ENCODE measurements around the gene CXXC1.
A peak's percentile ranks its signal among the peaks of the same experiment; 100 is the strongest.
"Not testable (repeated sequence)": the region's sequence is repeated elsewhere in the genome, so short reads cannot be mapped to it uniquely, and the experiment has no call there.

The CXXC1 gene

DNA sequence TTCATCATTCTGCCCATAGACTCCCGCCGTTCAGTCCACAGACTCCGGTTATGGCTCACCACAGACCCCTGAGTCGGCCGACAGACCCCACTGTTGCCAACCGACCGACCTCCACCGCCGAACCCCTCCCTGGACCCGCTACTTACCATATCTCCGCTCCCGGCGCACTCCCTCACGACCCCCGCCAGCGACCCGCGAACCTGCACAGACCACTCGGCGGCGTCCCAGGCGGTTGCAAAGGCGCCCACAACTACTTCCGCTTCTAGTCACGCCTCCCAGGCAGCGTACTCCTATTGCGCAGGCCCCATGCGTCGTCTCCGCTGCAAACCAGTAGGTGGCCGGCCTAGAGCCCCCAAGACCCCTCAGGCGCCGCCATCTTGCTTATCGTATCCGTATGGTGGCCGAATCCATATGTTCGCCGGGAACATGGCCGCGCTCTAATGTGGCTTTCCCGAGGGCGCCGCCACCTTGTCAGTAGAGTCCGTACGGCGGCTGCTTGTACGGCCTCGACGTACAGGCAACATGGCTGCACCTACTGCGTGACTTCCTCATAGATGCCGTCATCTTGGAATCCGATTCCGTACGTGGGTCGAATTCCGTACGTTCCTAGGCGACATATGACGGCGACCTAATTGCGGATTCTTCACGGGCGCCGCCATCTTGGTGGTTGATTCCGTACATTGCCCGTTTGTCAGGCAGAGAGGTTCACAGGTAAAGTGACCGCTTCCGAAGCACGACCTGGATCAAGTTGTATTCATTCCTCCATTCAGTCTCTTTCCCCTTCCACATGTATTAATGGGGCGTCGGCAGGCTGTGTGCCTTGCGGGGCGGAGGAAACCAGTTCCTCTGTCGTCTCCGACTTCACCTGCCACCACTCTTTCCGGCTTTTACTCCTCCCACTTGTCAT is at the start of gene CXXC1:
TSS of gene CXXC1 (minus strand) at position 252 of the 907 bp plus-strand sequence. CDS start at position 149, 103 bp downstream.
- DNase-seq, result peak; percentile 95 to 99

DNA sequence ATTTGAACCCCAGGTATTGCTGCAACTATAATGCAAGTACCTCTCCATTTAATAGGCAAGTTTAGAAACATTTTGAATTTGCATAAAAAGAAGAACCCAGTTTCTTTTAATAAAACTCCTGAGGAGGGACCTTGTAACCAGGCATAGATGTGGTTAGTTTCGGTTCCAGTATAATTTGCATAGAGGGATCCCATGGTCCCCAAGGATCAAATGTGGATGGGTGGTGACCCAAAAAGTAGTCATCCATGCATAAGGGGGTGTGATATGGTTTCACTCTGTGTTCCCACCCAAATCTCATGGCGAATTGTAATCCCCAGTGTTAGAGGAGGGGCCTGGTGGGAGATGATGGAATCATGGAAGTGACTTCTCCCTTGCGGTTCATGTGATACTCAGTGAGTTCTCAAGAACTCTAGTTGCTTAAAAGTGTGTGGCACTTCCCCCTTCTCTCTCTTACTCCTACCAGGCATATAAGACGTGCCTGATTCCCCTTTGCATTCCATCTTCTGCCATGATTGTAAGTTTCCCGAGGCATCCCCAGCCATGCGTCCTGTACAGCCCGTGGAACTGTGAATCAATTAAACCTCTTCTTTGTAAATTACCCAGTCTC is 47.2 kb upstream of the CXXC1 start:
- no peak for DNase-seq

DNA sequence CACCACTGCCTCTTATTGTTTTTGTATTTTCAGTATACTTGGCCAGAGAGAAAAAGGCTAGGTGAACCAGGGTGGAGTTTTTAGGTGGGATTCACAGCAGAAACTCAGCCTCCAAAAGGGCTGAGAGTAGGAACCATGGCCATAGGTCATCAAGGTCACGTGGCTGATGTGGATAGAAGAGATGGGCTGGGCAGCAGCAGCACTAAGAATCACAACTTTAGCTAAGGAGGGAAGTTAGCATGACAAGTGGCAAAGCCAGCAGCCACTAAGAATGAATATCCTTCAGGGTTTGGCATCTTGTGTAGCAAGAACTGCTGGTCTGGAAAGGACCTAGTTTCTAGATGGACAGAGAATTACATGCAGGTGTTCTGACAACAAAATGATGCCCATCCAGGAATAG is 44.2 kb upstream of the CXXC1 start:
- DNase-seq, result no peak

GRCh38 chr18:50330176-50330575 is 42.7 kb upstream of the CXXC1 start:
- DNase-seq, result no peak

- DNase-seq, result no peak
Observed at GRCh38 chr18:50327983-50328382, 40.5 kb upstream of the CXXC1 start.

DNA sequence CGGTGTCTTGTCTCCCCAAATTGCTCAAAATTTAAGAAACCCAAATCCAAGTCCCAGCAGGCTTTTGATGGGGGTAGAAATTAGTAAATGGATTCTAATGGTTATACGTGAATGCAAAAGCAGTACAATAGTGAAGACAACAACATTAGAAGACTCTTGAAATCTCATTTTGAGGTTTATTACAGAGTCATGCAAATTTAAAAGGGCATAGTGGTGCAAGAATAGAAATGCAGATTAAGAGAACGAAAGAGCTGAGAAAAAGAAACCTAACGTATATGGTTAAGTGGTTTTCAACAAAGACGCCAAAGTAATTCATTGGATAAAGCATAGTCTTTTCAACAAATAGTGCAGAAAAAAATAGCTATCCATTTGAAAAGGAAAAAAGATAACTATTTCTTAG is 33.2 kb upstream of the CXXC1 start:
- no peak for DNase-seq

- DNase-seq, result no peak
Observed at GRCh38 chr18:50315100-50315871, 27.8 kb upstream of the CXXC1 start.

DNA sequence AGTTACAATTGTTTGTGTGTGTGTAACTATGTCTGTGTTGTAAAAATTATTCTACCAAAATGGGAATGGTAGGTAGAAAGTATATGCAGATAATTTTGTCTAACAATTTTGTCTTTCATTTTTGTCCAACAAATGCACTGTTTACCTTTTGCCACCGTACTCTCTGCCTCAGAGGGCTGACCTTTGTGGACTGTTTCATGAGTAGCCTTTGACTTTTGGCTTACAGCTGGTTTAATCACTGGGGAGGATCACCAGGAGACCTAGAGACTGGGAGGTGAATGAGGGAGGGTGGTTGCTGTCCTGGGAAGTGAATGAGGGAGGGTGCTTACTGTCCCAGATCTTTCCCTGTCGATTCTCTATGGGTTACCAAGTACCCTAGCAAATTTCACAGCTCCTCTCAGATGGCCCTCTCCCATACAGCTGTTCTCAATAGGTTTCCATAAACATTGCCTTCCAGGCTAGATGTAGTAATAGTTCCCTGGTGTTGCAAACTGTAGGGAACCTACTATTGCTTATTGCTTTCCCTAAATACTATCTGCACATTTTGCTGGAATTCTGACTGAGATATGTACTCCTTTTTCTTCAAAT is 26.5 kb upstream of the CXXC1 start:
- DNase-seq, result no peak

- no peak for DNase-seq
Observed at GRCh38 chr18:50313031-50313607, 25.6 kb upstream of the CXXC1 start.

GRCh38 chr18:50312296-50313030 is 25.0 kb upstream of the CXXC1 start:
- no peak for DNase-seq

DNA sequence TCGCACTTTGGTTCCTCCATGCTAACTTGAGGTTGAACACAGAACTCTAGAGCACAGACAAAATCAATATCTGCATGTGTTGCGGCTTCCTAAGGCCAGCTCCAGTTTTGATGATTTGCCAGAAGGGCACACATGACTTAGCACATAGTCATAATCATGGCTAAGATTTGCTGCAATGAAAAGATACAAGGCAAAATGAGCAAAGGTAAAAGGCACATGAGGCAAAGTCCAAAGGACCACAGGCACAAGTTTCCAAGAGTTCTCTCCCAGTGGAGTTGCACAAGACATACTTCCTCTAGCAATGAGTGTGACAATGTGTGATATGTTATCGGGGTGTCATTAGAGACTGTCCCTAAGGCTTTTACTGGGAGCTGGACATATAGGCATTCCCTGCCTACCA is 24.2 kb upstream of the CXXC1 start:
- DNase-seq, result no peak

- DNase-seq, result no peak
Observed at GRCh38 chr18:50310080-50310479, 22.6 kb upstream of the CXXC1 start.

DNA sequence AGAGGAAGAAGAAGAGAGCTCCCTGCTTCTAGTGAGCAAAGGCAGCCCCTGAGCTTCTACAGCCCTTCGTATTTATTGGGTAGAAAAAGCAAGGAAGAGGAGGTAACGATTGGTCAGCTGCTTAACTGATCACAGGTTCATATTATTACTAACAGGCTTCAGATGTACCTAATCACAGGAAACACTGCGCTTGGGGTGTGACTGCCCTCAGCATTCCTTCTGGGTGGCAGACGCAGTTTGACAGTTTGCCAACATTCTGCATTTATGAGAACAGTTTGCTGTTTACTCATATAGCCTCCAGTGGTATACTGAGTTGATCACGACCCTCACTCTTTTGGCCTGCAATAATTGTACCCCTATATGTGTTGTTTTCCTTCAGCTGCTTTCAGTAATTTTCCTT is 21.4 kb upstream of the CXXC1 start:
- DNase-seq, result not testable (repeated sequence)

DNA sequence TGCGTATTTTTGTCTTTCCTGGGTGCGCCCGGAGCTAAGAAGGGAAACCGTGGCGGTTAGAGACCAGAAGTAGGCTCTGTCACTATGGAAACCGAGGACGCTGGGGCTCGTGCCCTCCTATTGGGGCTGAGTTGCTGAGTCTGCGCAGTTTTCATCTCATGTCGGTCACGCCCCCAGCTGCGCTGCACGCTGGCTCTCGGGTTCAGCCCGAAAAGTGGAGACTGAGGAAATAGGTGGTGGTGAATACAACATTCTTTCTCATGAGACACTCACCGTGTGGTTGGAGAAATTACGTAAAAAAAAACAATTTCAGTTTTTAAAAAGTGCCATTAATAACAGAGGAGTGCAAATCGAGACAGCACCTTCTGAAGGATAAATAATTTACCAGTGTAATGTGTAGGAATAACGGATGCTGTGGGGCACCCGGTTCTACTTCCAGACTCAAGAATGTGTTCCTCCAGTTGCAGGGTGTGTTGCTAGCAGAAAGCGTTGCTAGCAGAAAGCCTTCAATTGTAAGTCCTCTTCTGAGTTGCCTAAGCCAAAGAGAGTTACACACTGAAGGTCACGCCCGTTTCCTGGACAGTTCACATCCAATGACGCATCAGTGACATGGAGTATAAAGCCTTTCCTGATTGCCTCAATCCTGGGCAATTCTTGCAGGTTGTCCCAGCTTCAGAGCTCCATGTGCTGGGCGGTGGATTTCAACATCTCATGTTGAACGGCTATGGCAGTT is 20.4 kb upstream of the CXXC1 start:
- peak; percentile 35 to 76 for DNase-seq

DNA sequence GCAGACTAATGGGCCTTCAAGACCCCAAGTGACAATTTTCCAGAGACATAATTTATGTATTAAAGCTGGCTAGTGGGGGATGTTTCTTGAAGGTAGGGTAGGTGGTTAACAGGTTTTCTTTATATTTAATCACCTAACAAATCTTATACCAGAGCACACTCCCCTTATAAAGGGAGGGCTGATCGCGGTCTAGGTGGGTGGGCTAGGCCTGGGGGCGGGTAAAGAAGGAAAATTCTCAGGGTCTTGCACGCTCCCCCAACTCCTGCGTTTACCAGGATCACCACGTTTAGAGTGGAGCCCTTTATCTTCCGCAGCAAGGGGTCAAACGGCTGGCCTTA is 19.9 kb upstream of the CXXC1 start:
- no peak for DNase-seq

DNA sequence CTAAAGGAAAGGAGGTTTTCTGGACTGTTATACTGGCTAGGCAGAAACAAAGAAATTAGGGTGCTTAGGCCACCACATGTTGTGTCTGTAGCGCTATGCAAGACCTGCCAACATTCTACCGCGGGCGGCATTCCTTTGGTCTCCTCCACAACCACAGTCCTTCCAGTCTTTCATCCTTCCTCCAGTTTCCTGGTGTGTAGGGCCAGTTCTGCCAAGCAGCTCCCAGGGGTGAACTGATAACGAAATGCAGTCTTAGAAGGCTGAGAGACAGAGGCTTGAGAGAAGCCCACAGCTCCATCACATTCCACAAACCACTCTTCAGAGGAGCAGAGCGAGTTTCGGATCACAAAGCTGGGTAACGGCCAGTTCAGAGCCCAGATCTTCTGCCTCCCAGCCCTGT is 19.5 kb upstream of the CXXC1 start:
- no peak for DNase-seq

DNA sequence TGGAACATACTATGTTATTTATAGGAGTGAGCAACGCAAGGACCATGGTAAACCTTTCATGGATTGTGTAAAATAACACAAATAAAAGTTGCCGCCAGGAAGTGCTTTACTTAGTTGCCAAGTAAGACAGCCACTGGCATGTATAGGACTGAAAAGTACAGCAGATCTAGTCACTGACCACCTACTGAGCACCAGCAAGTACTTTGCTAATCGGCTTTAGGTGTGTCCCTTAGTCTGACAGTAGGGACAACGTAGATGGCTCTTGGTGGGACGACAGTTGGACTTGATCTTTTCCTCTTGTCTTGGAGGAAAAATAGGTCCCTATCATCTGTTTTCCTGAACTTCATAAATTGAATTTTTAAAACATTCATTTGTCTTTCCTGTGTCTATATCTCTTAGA is 13.6 kb upstream of the CXXC1 start:
- DNase-seq, result no peak

DNA sequence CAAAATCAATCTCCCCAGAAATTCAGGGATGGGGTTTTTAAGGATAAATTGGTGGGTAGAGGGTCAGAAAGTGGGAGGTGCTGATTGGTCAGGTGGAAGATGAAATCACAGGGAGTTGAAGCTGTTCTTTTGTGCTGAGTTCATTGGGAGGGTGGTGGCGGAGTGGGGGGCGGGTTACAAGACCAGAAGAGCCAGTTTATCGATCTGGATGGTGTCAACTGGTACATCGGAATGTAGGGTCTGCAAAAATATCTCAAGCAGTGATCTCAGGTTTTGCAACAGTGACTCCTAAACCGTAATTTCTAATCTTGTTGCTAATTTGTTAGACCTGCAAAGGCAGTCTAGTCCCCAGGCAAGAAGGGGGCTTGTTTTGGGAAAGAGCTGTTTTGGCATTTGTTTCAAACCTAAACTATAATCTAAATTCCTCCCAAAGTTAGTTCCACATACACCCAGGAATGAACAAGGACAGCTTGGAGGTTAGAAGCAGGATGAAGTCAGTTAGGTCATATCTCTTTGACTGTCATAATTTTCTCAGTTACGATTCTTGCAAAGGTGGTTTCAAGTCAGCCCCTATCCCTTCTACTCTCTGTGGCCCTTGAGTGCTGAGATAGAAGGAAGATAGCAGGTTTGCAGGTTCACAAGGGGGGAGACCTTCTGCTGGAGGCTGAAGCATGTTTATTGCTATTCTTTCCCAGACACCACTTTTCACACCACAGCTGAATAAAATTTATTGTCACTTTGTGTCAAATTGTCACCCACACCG is 12.3 kb upstream of the CXXC1 start:
- no peak for DNase-seq

DNA sequence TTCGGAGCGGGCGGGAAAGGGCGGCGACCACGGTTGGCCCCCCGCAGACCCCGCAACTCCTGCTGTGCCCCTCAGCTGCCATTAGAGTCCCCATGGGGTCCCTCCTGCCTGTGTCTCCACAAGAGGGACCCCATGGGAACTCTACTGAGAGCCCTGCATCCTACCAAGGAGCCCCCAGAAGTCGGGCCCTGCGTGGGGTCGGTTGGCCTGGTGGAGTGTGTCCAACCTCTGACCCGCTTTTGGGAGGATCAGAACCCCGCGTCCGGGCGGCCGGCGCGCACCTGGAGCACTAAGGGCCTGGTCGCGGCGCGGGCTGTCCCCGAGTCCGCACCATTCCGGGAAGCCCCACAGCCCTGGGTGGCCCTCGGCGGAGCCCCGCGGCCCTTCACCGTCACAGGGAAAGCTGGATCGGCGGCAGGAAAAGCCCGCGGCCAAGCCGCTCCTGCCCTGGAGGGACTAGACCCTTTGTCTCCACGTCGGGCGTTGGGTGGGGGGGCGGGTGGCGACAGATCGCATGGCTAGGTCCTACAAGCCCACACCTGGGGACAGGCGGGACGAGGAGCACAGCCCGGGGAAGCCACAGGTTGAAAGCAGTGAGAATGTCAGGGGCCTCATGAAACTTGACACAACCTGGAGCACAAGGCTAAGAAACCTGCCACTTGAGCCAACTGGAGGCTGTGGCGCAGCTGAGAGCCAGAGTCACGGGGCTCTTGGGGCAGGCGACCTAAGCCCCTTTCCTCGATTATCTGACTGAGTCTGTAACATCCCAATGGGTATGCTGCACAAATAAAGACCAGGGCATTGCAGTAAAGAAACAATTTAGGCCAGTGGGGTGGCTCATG is 11.2 kb upstream of the CXXC1 start:
- no peak for DNase-seq

Measured in NCI-H187 (cell line).